HepG2 (cell line): ENCODE results near the gene SURF1.

ENCODE experiments used
- BRF2 ChIP-seq: sonication (generic); formaldehyde crosslinking; IDR thresholded peaks from 2 replicates; pipeline ENCODE4 v1.8.1; 2022; ENCODE audit warnings: mild to moderate bottlenecking, missing genetic modification reagents
- MEIS2 ChIP-seq: sonication (generic); formaldehyde crosslinking; IDR thresholded peaks from 2 replicates; pipeline ENCODE4 v1.9.0; 2021; ENCODE audit warnings: mild to moderate bottlenecking, missing genetic modification reagents
- PHF20 ChIP-seq: sonication (generic); formaldehyde crosslinking; IDR thresholded peaks from 2 replicates; pipeline ENCODE4 v1.5.0; 2020; ENCODE audit warnings: mild to moderate bottlenecking, missing genetic modification reagents
- SIN3A ChIP-seq: IDR thresholded peaks from 2 replicates; pipeline ENCODE4 v1.6.1; 2011; ENCODE audit warnings: low read depth, mild to moderate bottlenecking, control low read depth, low read length, borderline replicate concordance
- TBP ChIP-seq: sonication (generic); formaldehyde crosslinking; IDR thresholded peaks from 2 replicates; pipeline ENCODE4 v1.5.0; 2020; ENCODE audit warnings: missing genetic modification reagents
- ZNF18 ChIP-seq: sonication (generic); formaldehyde crosslinking; IDR thresholded peaks from 2 replicates; pipeline ENCODE4 v1.8.0; 2022; ENCODE audit warnings: mild to moderate bottlenecking, missing genetic modification reagents; ENCODE audit not compliant: insufficient replicate concordance

- TF ChIP-seq TBP (CRISPR knock-in tag) (no peak), ZNF18 (CRISPR knock-in tag) (no peak), SIN3A (no peak), MEIS2 (no peak), PHF20 (CRISPR knock-in tag) (no peak), BRF2 (CRISPR knock-in tag) (no peak)
These were observed 49.0 kb downstream of the SURF1 start for GRCh38 chr9:133307301-133307700.
